IPS-15b (cell line): Measurements from ENCODE around the gene YWHAB.
"Not testable (repeated sequence)": the region's sequence is repeated elsewhere in the genome, so short reads cannot be mapped to it uniquely, and the experiment has no call there.

Experiments
- H3K27me3 ChIP-seq: one replicate; pipeline ENCODE4 v1.6.1; 2013; ENCODE audit warnings: low read length; ENCODE audit not compliant: control insufficient read depth, insufficient read depth
- H3K36me3 ChIP-seq: one replicate; pipeline ENCODE4 v1.6.1; 2013; ENCODE audit warnings: low read length; ENCODE audit not compliant: control insufficient read depth, insufficient read depth
- H3K4me1 ChIP-seq: one replicate; pipeline ENCODE4 v1.6.1; 2013; ENCODE audit warnings: mild to moderate bottlenecking, low read length; ENCODE audit not compliant: control insufficient read depth, insufficient read depth
- H3K4me3 ChIP-seq: one replicate; pipeline ENCODE4 v1.5.1; 2013; ENCODE audit warnings: low read depth, low read length
- H3K9ac ChIP-seq: one replicate; pipeline ENCODE4 v1.6.1; 2013; ENCODE audit warnings: low read depth, mild to moderate bottlenecking, low read length
- H3K9me3 ChIP-seq: one replicate; pipeline ENCODE4 v1.6.1; 2013; ENCODE audit warnings: mild to moderate bottlenecking, low read length; ENCODE audit not compliant: control insufficient read depth, insufficient read depth

The YWHAB gene

GRCh38 chr20:44850837-44851236, 34.7 kb upstream of the YWHAB start:
- H3K4me1 ChIP-seq, result no peaks in the 10 kb centered on the region
- H3K36me3 ChIP-seq, result no peaks in the 10 kb centered on the region
- H3K9me3 ChIP-seq, result no peaks in the 10 kb centered on the region
- no peak overlapping the region for H3K4me3 ChIP-seq
- H3K27me3 ChIP-seq, result no peaks in the 10 kb centered on the region
- no peak overlapping the region for H3K9ac ChIP-seq

GRCh38 chr20:44851545-44851944, 34.0 kb upstream of the YWHAB start:
- Histone ChIP-seq H3K9me3 (no peaks in the 10 kb centered on the region), H3K4me1 (no peaks in the 10 kb centered on the region), H3K4me3 (no peak overlapping the region), H3K27me3 (no peaks in the 10 kb centered on the region), H3K36me3 (no peaks in the 10 kb centered on the region), H3K9ac (no peak overlapping the region)

GRCh38 chr20:44856442-44856841, 29.1 kb upstream of the YWHAB start:
- no peaks in the 10 kb centered on the region for H3K27me3 ChIP-seq
- no peaks in the 10 kb centered on the region for H3K9me3 ChIP-seq
- H3K36me3 ChIP-seq, result no peaks in the 10 kb centered on the region
- H3K4me1 ChIP-seq, result no peaks in the 10 kb centered on the region
- no peak overlapping the region for H3K9ac ChIP-seq
- H3K4me3 ChIP-seq, result no peak overlapping the region

GRCh38 chr20:44856856-44857448, 28.6 kb upstream of the YWHAB start:
- no peaks in the 10 kb centered on the region for H3K4me1 ChIP-seq
- no peak overlapping the region for H3K4me3 ChIP-seq
- no peaks in the 10 kb centered on the region for H3K9me3 ChIP-seq
- H3K9ac ChIP-seq, result no peak overlapping the region
- no peaks in the 10 kb centered on the region for H3K36me3 ChIP-seq
- H3K27me3 ChIP-seq, result no peaks in the 10 kb centered on the region

GRCh38 chr20:44858606-44859360, 26.7 kb upstream of the YWHAB start:
- Histone ChIP-seq H3K27me3 (no peaks in the 10 kb centered on the region), H3K9ac (no peak overlapping the region), H3K4me1 (no peaks in the 10 kb centered on the region)

GRCh38 chr20:44861531-44862006, 23.9 kb upstream of the YWHAB start:
- H3K4me1 ChIP-seq, result no peaks in the 10 kb centered on the region
- H3K36me3 ChIP-seq, result no peaks in the 10 kb centered on the region
- no peak overlapping the region for H3K9ac ChIP-seq
- H3K27me3 ChIP-seq, result no peaks in the 10 kb centered on the region
- no peaks in the 10 kb centered on the region for H3K9me3 ChIP-seq
- no peak overlapping the region for H3K4me3 ChIP-seq

More at GRCh38 chr20:44858606-44859360, 26.7 kb upstream of the YWHAB start:
- no peaks in the 10 kb centered on the region for H3K9me3 ChIP-seq
- H3K36me3 ChIP-seq, result no peaks in the 10 kb centered on the region
- H3K4me3 ChIP-seq, result no peak overlapping the region

GRCh38 chr20:44862286-44862685, 23.2 kb upstream of the YWHAB start:
- Histone ChIP-seq H3K4me1 (no peaks in the 10 kb centered on the region), H3K4me3 (no peak overlapping the region), H3K36me3 (no peaks in the 10 kb centered on the region), H3K9ac (no peak overlapping the region), H3K9me3 (no peaks in the 10 kb centered on the region), H3K27me3 (no peaks in the 10 kb centered on the region)

- H3K9me3 ChIP-seq, H3K4me3 ChIP-seq, H3K27me3 ChIP-seq, H3K9ac ChIP-seq, H3K36me3 ChIP-seq, H3K4me1 ChIP-seq: not testable (repeated sequence)
Observed at GRCh38 chr20:44863365-44864084, 22.0 kb upstream of the YWHAB start.

GRCh38 chr20:44864493-44864892, 21.0 kb upstream of the YWHAB start:
- not testable (repeated sequence) for H3K4me1 ChIP-seq, H3K27me3 ChIP-seq, H3K4me3 ChIP-seq

GRCh38 chr20:44866703-44867335, 18.7 kb upstream of the YWHAB start:
- Histone ChIP-seq H3K4me1 (no peaks in the 10 kb centered on the region), H3K36me3 (no peaks in the 10 kb centered on the region), H3K27me3 (peaks cover 4% of the 10 kb centered on the region), H3K9me3 (no peaks in the 10 kb centered on the region), H3K9ac (no peak overlapping the region), H3K4me3 (no peak overlapping the region)

More at GRCh38 chr20:44864493-44864892, 21.0 kb upstream of the YWHAB start:
- H3K36me3 ChIP-seq, H3K9ac ChIP-seq, H3K9me3 ChIP-seq: not testable (repeated sequence)

GRCh38 chr20:44869471-44869870, 16.0 kb upstream of the YWHAB start:
- H3K27me3 ChIP-seq, result peaks cover 4% of the 10 kb centered on the region
- no peaks in the 10 kb centered on the region for H3K9me3 ChIP-seq
- no peak overlapping the region for H3K9ac ChIP-seq
- H3K4me1 ChIP-seq, result no peaks in the 10 kb centered on the region
- no peaks in the 10 kb centered on the region for H3K36me3 ChIP-seq
- H3K4me3 ChIP-seq, result no peak overlapping the region
